ENCODE data around the gene DCXR.

DNA sequence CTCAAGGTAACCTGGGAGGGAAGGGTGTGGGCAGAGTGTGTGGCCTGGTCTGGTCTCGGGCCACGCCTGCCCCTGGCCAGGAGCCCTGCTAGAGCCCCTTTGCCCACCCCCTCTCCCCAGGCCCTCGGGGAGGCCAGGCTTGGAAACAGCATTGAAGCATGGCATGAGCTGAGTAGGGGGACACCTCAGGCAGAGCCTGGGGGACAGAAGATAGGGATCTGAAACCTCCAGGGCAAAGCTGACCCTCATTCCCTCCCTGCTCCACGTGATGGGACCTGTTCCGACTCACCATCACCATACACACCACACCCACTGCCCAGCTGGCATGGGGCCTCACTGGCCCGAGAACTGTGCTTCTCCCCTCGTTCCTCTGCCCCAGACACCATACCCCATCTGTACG is 11.6 kb upstream of the DCXR start:
- no peak for TF ChIP-seq POLR2AphosphoS5 (IDR thresholded peaks at IDR 0.05; ENCODE audit: borderline replicate concordance, low read depth, low read length)
- no peak for TF ChIP-seq EZH2 (IDR thresholded peaks at IDR 0.05)

All from SK-N-MC (cell line).